CD4-positive, alpha-beta T cell treated with Interleukin-4 for 1 hour (primary cell): ENCODE results near the gene GRIK3.
"Not testable (repeated sequence)": the region's sequence is repeated elsewhere in the genome, so short reads cannot be mapped to it uniquely, and the experiment has no call there.

Experiments
- DNase-seq, 2 donors: peaks; one replicate each; pipeline ENCODE4 v3.0.0-alpha.2; 2020 to 2022

GRIK3 gene

GRCh38 chr1:36900128-36900527 lies 134.2 kb downstream of the GRIK3 start:
- DNase-seq: no peak

- not testable (repeated sequence) for DNase-seq
Measured at GRCh38 chr1:36897813-36898212, 136.5 kb downstream of the GRIK3 start.

DNA sequence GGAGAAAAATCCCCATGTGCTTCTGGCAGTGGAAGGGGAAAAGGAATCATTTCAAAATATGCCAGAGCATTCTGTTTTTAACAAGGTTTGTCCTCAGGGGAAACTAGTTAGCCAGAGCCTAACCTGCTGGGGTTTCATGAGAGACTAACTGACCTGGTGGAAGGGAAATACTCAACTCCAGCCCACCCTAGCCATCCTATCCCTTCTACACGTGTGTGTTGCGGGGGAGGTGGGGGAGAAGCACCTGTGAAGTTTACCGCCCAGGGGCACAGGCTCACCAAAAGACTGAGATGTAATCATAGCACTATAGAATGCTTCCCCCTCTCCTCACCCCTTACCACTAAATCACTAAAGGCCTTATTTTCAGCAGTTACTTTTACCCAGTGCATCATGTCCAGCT lies 139.5 kb downstream of the GRIK3 start:
- DNase-seq: no peak

GRCh38 chr1:36890776-36891175 lies 143.5 kb downstream of the GRIK3 start:
- no peak for DNase-seq

DNA sequence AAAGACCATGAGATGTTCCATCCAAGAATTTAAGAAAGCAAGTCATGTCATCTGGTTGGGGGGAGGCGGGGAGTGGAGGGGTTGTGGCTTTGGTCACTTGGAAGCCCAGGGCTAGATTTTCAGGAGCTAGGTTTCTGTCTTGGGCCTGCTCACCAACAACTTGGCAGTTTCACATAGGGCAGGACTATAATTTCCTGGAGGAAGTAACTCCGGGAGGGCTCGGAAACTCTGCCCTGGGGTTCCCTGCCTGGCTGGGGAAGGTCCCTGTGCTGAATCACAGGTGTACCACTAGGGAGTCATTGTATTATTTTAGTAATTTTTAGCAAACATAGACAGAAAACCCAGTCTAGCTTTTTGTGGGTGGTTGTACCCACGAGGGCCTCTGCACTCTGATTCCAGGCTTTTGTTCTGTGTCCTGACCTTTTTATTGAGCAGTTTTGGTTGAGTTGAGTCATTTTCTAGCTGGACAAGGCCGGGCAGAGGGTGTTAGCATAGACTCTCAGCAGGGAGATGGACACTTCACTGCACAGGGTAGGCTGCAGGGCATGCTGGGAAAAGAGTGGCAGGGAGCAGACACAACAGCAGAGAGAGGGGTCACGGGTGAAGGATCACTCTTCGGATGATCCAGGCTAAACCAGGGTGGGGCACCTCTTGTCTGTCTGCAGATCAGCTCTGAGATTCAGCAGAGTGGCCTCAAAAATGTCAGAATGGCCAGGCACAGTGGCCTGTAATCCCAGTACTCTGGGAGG lies 144.7 kb downstream of the GRIK3 start:
- no peak for DNase-seq

DNA sequence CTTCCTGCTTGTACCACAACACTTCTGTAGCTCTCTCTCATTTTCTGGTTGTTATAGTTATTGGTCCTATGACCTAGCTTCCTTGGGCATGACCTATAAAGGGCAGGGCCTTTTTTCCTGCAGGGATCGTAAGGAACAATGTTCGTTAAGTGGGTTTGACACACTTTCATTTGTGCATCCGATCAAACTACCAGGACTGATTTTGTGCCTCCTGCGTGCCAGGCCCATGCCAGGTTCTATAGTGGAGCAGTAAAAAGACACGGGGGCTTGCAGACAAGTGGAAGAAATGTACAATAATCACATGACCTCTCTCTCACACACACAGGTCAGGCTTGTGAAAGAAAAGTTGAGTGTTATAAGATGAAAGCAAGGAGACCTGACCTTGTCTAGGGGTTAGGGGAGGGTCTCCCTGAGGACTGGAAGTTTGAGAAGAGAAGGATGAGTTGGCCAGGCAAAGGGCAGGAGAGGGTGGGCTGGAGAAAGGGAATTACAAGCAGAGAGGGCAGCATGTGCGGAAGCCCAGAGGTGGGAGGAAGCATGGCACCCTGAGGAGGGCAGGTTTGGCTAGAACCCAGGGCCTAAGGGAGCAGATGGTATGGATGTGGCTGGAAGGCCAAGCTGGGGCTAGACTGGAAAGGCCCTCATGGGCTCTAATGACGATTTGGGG lies 145.4 kb downstream of the GRIK3 start:
- no peak for DNase-seq

DNA sequence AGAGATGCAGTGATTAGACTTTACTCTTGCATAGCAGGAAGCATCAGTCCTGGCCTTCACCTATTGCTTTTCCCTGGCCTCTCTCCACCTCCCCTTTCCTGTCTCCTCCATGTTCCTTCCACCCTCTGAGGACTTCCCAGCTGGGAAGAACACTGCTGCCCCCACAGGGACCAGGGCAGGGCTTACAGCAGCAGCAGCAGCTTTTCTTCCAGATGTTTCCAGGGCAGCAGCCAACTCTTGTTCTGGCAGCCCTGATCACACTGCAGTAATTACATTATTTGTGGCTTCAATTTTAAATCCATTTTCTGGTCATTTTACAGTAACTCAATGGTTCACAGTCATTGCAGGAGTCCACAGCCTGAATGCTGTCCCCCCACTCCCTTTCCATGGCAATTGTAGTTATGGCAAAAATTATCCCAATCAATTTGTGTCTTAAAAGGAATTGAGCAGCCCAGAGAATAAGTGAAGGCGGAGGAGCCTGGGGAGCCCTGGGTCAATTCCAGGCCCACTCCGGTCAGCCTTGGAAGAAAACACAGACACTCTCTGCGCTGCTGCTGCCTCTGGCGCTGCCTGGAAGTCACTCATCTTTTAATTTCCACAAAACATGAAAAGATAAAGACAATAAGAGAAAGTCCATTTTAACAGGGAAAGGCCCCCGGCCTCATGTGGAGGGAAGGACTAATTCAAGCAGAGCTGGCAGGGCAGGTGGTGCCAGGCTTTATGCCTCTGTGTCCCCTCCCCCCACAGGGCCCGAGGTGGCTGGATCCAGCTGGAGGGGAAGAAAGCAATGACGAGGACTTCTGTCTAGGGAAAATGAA lies 148.6 kb downstream of the GRIK3 start:
- DNase-seq: no peak

GRCh38 chr1:36884801-36885200 lies 149.5 kb downstream of the GRIK3 start:
- DNase-seq: no peak

- no peak for DNase-seq
Measured at GRCh38 chr1:36884029-36884701, 150.2 kb downstream of the GRIK3 start.

DNA sequence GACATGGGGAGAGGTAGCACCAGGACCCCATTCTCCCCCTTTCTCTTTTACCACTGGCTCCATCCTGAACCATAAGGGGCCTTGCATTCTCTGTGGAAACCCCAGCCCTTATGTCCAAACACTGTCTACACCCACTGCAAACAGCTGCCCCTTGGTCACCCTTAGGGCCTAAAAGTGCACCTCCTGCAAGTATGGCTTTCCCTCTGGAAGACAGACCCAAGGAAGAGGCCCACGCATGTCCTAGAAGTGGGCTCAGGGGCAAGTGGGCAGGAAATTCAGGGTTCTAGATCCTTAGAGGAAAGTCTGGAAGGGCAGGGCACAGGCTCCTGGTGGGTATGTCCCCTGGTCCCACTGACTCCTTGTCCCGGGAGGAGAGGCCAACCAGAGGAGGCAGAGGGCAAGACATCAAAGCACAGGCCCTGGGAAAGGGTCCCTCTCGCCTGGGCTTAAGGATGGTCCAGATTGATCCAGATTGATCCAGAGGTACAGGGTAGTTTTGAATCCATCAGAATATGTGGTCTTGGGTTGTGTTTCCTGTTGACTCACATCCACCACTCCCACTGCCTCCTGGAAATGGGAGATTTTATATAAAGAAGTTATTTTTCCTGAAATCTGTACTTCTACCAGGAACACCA lies 150.9 kb downstream of the GRIK3 start:
- DNase-seq: no peak

GRCh38 chr1:36882536-36883285 lies 151.6 kb downstream of the GRIK3 start:
- no peak for DNase-seq

DNA sequence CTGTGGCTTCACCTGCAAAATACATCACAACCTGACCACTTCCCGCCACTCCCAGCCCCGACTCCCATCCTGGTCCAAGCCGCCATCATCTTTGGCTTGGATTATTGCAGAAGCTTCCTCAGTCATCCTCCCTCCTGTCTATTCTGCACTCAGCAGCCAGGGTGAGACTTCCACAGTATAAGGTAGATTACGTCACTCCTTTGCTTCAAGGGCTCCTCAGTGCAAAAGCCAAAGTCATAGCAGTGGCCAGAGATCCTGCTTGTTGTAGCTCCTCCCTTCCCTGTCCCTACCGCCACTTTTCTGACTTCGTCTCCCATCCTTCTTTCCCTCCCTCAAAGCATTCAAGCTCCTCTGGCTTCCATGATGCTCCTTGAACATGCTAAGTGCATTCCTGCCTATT lies 152.8 kb downstream of the GRIK3 start:
- no peak for DNase-seq

GRCh38 chr1:36881068-36881405 lies 153.3 kb downstream of the GRIK3 start:
- no peak for DNase-seq

- DNase-seq: no peak
Measured at GRCh38 chr1:36880155-36881067, 153.9 kb downstream of the GRIK3 start.

DNA sequence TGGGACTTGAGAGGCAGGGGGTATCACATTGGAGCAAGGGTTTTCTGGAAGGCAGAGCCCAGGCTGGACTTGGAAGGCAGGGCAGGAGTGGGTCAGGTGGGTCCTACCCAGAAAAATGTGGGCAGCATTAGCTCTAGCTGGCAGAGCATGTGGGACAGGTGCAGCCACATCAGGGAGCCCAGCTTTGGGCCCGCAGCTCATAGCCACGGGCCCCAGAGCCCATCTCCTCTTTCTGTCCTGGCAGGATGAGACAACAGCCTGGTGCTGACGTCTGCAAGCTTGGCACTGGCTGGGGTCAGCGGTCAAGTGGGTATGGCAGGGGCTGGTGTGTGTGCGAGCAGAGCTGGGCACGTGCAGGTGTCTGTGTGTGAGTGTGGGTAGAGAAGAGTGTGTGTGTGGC lies 154.7 kb downstream of the GRIK3 start:
- no peak for DNase-seq

DNA sequence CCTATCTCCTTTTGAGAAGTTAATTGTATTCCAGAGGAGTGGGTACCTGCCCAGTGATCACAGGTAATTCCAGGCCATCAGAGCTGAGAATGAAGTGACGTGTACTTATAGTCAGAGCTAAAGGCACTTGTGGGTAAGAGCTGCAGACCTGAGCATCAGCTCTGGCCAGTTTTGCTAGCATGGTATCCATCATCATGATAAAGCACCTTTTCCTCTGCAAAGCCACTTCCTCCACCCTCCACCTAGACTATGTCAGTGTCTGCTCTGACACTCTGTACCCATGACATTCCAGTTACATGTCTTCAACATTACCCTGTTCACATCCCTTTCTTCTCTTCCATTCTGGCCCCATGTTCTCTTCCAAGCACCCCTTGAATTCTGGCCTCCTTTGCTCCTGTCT lies 157.3 kb downstream of the GRIK3 start:
- DNase-seq: no peak

DNA sequence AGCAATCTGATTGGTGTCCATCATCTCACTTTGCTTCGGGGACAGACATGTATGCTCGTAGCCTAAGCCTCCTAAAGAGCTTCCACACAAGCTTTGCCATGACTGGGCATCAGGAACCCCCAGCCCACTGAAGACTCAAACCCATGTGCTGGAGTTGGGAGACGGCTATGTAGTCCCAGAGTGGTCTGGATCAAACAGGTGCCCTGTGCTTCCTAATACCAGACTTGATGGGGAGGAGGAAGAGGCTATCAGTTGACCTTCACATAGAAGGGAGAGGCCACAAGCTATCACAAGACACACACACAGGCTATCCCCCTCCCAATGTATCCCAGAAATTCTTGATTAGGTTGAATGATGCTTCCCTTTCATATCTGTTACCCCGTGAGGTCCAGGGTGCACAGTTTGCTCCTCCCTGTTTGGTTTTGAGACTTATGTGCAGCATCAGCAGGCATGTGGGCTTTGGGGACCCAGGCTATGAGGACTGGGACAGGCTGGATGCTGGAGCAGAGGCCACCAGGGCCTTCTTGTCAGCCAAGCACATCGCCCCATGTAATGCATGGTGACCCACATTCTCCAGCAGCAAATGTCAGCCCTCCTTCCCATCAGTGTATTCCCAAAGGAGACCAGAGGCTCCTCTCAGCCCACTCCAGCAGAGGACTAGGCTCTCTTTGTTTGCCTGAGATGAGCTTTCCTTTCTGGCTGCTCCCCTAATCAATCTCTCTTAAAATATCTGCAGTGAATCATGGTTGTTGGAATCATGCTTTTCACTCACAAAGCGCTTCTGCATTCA lies 159.8 kb downstream of the GRIK3 start:
- DNase-seq: no peak

GRCh38 chr1:36872858-36873257 lies 161.5 kb downstream of the GRIK3 start:
- DNase-seq: no peak

DNA sequence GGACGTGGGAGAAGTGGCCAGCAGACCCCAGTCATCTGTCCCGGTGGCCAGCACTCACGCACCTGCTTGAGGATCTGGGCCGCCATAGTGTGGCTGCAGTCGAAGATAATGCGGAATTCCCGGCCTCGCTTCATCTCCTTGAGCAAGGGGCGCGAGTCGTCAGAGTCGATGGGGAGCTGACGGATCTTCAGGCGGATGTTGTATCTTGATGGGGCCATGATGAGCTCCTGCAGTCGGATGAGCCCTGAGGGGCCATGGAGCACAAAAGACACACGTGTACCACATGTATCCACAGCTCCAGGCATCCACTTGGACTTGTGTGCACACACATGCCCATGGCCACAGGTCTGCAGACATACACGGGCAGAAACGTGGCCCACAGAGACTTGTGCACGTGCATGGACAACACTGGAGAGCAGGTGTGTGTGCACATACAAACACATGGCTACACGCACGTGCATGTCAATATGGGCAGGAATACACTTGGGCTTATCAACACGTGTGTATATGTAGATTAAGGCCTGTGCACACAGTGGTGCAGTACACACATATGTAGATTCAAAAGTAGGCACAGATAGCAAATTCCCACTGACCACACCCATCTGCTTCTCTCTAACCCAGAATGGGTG lies 162.1 kb downstream of the GRIK3 start:
- DNase-seq: no peak
